ENCODE data around the gene IFRD2.
A peak's percentile ranks its signal among the peaks of the same experiment; 100 is the strongest.
"Not testable (repeated sequence)": the region's sequence is repeated elsewhere in the genome, so short reads cannot be mapped to it uniquely, and the experiment has no call there.

IFRD2 gene

DNA sequence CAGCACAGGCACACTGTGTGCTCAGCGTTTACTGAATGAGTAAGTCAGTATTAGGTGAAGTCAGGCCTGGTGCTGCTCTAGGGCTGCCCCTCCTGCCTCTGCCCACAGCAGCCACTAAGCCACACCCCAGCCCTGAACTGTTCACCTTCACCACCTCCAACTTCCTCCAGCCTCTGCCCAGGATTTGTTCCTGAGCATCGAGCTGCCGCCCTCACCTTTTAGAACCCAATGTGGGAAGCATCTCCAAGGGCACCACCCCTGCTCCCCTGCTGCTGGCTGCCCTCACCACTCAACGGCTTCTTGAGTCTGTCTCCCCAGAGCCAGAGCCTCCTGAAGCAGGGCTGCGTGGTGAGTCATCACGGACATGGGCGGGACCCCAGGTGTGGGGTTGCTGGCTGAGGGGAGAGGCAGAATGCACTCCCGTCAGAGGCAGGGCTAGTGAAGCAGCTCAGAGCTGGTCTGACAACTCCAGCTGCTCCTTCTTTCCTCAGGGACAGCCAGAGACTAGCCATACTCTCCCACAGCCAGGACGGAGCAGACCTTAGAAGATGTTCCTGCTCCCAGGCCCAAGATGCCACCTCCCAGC, 24.5 kb upstream of the IFRD2 start:
- Histone ChIP-seq H3K36me3 (ENCODE audit: insufficient read depth, low read length) (peaks cover 20% of the 10 kb centered on the region), H3K9me3 (ENCODE audit: low read length) (no peaks in the 10 kb centered on the region), H3K4me1 (ENCODE audit: insufficient read depth, low read length) (peaks cover 35% of the 10 kb centered on the region), H3K27me3 (ENCODE audit: control insufficient read depth in 1 of 2, insufficient read depth in 2 of 2, low read length in 2 of 2) (no peaks in the 10 kb centered on the region), H3K27ac (ENCODE audit: low read depth, low read length) (no peak overlapping the region), H3K4me3 (ENCODE audit: low read depth in 1 of 2, low read length in 2 of 2) (no peak overlapping the region), H3K9ac (ENCODE audit: low read length) (no peak overlapping the region)

DNA sequence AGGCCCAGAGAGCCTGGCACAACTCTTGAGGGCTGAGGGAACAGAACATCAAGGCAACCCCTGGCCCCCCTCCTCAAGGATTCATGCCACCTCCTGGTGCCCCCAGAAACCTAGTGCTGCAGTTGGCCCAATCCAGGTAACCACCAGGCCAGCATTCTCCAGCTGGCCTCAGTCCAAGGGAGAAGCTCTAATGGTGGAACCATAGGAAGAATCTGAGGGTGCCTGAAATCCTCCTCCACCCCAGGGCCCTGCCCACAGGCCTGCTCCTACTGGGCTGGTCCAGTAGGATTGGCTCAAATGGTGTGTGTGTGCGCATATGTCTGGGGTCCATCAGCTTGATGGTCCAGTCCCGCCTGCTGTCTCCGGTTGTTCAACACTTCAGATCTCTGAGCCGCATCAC, 22.6 kb upstream of the IFRD2 start:
- Histone ChIP-seq H3K27ac (ENCODE audit: low read depth, low read length) (no peak overlapping the region), H3K36me3 (ENCODE audit: insufficient read depth, low read length) (peaks cover 20% of the 10 kb centered on the region), H3K27me3 (ENCODE audit: control insufficient read depth in 1 of 2, insufficient read depth in 2 of 2, low read length in 2 of 2) (no peaks in the 10 kb centered on the region), H3K9ac (ENCODE audit: low read length) (no peak overlapping the region), H3K4me3 (ENCODE audit: low read depth in 1 of 2, low read length in 2 of 2) (no peak overlapping the region), H3K4me1 (ENCODE audit: insufficient read depth, low read length) (peaks cover 27% of the 10 kb centered on the region), H3K9me3 (ENCODE audit: low read length) (no peaks in the 10 kb centered on the region)

- no peak overlapping the region for H3K27ac ChIP-seq (ENCODE audit: low read depth, low read length)
- no peak overlapping the region for H3K4me3 ChIP-seq (ENCODE audit: low read depth in 1 of 2, low read length in 2 of 2)
- no peaks in the 10 kb centered on the region for H3K9me3 ChIP-seq (ENCODE audit: low read length)
- H3K9ac ChIP-seq (ENCODE audit: low read length) = no peak overlapping the region
- peaks cover 22% of the 10 kb centered on the region for H3K4me1 ChIP-seq (ENCODE audit: insufficient read depth, low read length)
- peaks cover 16% of the 10 kb centered on the region for H3K36me3 ChIP-seq (ENCODE audit: insufficient read depth, low read length)
- H3K27me3 ChIP-seq (ENCODE audit: control insufficient read depth in 1 of 2, insufficient read depth in 2 of 2, low read length in 2 of 2) = no peaks in the 10 kb centered on the region
Observed at GRCh38 chr3:50314342-50314741, 22.1 kb upstream of the IFRD2 start.

GRCh38 chr3:50312041-50312440, 19.8 kb upstream of the IFRD2 start:
- not testable (repeated sequence) for H3K9ac ChIP-seq (ENCODE audit: low read length); H3K4me3 ChIP-seq (ENCODE audit: low read depth in 1 of 2, low read length in 2 of 2); H3K27me3 ChIP-seq (ENCODE audit: control insufficient read depth in 1 of 2, insufficient read depth in 2 of 2, low read length in 2 of 2); H3K4me1 ChIP-seq (ENCODE audit: insufficient read depth, low read length); H3K27ac ChIP-seq (ENCODE audit: low read depth, low read length); H3K9me3 ChIP-seq (ENCODE audit: low read length); H3K36me3 ChIP-seq (ENCODE audit: insufficient read depth, low read length)

- H3K4me3 ChIP-seq (ENCODE audit: low read depth in 1 of 2, low read length in 2 of 2) = no peak overlapping the region
Observed at GRCh38 chr3:50304601-50305000, 12.4 kb upstream of the IFRD2 start.

DNA sequence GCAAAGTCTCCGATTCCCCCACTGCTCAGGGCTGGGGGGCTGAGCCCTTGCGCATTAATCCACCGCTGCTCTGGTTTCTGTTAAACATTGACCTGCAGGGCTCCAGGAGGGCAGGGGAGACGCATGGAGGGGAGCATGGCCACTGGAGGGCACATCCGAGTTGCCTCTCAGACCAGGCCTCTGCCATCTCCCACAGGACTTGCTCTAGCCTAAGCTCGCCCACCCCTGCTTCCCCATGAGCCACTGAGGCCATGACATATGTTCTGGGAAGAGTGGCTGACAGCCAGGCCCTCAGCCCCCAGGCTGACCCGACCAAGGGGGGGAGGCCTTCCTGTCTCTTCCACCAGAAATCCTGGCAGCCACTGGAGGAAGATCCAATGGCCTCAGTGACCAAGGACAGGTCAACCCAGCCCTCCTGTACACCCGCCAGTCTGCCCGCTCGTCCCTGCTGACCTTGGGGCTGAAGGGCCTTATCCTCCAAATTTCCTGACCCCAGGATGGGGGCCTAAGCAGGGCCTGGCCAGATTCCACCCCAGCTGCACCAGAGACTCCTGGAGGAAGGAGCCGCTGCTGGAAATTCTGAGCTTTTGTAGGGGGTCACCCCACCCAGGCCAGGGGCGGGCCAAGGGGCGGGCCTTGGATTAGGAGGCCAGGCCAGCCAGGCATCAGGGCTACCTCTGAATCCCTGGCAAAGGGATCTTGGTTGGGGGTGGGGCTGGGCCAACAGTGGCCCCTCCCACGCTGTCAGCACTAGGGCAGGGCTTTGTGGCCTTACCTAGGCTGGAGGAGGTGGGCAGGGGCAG, 11.0 kb upstream of the IFRD2 start, which contains the start of gene HYAL1:
Gene HYAL1 (minus strand): TSS at position 562 of the 803 bp plus-strand sequence. CDS start 618 bp downstream, outside the sequence.
- Histone ChIP-seq H3K27me3 (ENCODE audit: control insufficient read depth in 1 of 2, insufficient read depth in 2 of 2, low read length in 2 of 2) (no peaks in the 10 kb centered on the region), H3K36me3 (ENCODE audit: insufficient read depth, low read length) (no peaks in the 10 kb centered on the region), H3K9me3 (ENCODE audit: low read length) (no peaks in the 10 kb centered on the region), H3K4me3 (ENCODE audit: low read depth in 1 of 2, low read length in 2 of 2) (no peak within 1 kb of the TSS), H3K9ac (ENCODE audit: low read length) (no peak within 1 kb of the TSS), H3K27ac (ENCODE audit: low read depth, low read length) (peak within 1 kb of the TSS; percentile 24), H3K4me1 (ENCODE audit: insufficient read depth, low read length) (peaks cover 25% of the 10 kb centered on the region)

More at GRCh38 chr3:50304601-50305000, 12.4 kb upstream of the IFRD2 start:
- no peaks in the 10 kb centered on the region for H3K36me3 ChIP-seq (ENCODE audit: insufficient read depth, low read length)
- no peaks in the 10 kb centered on the region for H3K27me3 ChIP-seq (ENCODE audit: control insufficient read depth in 1 of 2, insufficient read depth in 2 of 2, low read length in 2 of 2)
- H3K27ac ChIP-seq (ENCODE audit: low read depth, low read length) = no peak overlapping the region
- no peak overlapping the region for H3K9ac ChIP-seq (ENCODE audit: low read length)
- peaks cover 19% of the 10 kb centered on the region for H3K4me1 ChIP-seq (ENCODE audit: insufficient read depth, low read length)
- no peaks in the 10 kb centered on the region for H3K9me3 ChIP-seq (ENCODE audit: low read length)

GRCh38 chr3:50302095-50303012, 10.1 kb upstream of the IFRD2 start:
- Histone ChIP-seq H3K36me3 (ENCODE audit: insufficient read depth, low read length) (no peaks in the 10 kb centered on the region), H3K9me3 (ENCODE audit: low read length) (no peaks in the 10 kb centered on the region), H3K27me3 (ENCODE audit: control insufficient read depth in 1 of 2, insufficient read depth in 2 of 2, low read length in 2 of 2) (no peaks in the 10 kb centered on the region), H3K27ac (ENCODE audit: low read depth, low read length) (no peak overlapping the region), H3K4me1 (ENCODE audit: insufficient read depth, low read length) (peaks cover 28% of the 10 kb centered on the region), H3K4me3 (ENCODE audit: low read depth in 1 of 2, low read length in 2 of 2) (no peak overlapping the region), H3K9ac (ENCODE audit: low read length) (no peak overlapping the region)

DNA sequence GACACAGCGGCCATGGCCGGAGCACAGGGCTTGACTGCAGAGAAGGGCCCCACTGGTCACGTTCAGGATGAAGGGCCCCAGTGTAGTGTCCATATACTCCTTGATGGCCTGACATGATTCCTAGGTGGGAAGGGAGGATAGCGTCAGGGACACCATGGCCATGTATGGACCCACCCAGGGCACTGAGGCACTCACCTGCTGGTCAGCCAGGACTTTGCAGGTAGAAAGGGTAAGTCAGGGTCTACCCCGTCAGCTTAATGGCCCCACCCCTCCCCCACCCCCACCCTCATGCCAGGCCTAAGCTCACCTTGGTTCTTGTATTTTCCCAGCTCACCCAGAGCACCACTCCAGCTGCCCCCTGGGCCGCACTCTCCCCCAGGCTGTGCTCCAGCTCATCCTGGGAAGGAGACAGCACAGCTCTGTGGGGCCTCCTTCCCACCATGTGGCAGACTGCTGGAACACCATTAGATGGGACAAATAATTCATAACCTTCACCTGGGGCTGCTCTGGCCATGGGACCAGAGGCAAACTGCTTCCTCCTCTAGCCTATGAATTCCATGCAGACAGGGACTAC, 8.5 kb upstream of the IFRD2 start:
- H3K9ac ChIP-seq (ENCODE audit: low read length) = no peak overlapping the region
- H3K4me3 ChIP-seq (ENCODE audit: low read depth in 1 of 2, low read length in 2 of 2) = peak overlapping the region; percentile 23 to 54
- H3K4me1 ChIP-seq (ENCODE audit: insufficient read depth, low read length) = peaks cover 28% of the 10 kb centered on the region

DNA sequence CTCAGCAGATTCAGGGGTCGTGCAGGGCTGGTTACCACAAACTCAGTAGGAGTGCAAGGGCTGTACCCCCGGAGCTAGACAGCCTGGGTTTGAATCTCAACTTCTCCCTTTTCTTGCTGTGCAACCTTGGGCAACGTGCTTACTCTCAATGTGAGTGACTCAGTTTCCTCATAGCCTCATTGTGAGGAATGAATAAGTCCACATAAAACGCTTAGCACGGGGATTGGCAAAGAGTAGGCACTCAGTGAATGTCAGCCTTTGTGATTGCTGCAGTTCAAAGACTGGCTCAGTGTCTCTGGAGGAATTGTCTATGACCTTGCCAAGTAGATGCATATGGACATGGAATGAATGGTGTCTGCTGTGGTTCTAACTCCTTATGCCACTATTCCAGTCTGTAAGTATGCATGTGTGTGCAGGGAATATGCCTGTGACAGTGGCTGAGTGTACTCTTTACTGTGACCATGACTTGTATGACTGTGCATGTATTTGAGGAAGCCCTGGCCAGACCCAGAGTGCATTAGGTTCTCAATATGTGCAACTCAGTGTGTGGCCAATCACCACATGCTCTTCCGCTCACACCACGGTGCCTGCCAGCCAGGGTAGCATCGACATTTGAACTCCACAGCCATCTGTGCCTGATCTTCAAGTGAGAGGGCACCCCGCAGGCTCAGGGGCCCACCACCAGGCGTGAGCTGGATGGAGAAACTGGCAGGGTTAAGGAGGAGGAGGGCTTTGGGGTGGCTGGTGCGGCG, 7.9 kb upstream of the IFRD2 start:
- Histone ChIP-seq H3K4me1 (ENCODE audit: insufficient read depth, low read length) (peaks cover 28% of the 10 kb centered on the region), H3K36me3 (ENCODE audit: insufficient read depth, low read length) (no peaks in the 10 kb centered on the region), H3K9me3 (ENCODE audit: low read length) (no peaks in the 10 kb centered on the region), H3K27ac (ENCODE audit: low read depth, low read length) (peak overlapping the region; percentile 89), H3K4me3 (ENCODE audit: low read depth in 1 of 2, low read length in 2 of 2) (peak overlapping the region; percentile 50 to 54), H3K27me3 (ENCODE audit: control insufficient read depth in 1 of 2, insufficient read depth in 2 of 2, low read length in 2 of 2) (no peaks in the 10 kb centered on the region), H3K9ac (ENCODE audit: low read length) (peak overlapping the region; percentile 32)

More for the DNA sequence above, 8.5 kb upstream of the IFRD2 start:
- H3K9me3 ChIP-seq (ENCODE audit: low read length) = no peaks in the 10 kb centered on the region
- peak overlapping the region; percentile 89 for H3K27ac ChIP-seq (ENCODE audit: low read depth, low read length)
- no peaks in the 10 kb centered on the region for H3K27me3 ChIP-seq (ENCODE audit: control insufficient read depth in 1 of 2, insufficient read depth in 2 of 2, low read length in 2 of 2)
- no peaks in the 10 kb centered on the region for H3K36me3 ChIP-seq (ENCODE audit: insufficient read depth, low read length)

DNA sequence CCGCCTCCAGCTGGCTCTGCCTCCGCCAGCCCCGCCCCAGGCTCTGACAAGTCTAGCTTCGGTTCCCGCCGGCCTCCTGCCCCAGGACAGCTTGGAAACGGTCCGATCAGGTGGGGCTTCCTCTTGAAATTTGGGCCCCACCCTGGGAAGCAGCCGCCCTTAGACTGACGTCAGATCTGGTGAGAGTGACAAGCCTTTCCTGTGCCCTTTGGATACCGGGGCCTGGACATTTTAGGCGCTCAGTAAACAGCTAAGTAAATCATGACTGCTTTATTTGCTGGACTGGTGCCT, 7.4 kb upstream of the IFRD2 start:
- H3K9me3 ChIP-seq (ENCODE audit: low read length) = no peaks in the 10 kb centered on the region
- H3K4me1 ChIP-seq (ENCODE audit: insufficient read depth, low read length) = peaks cover 28% of the 10 kb centered on the region
- H3K27me3 ChIP-seq (ENCODE audit: control insufficient read depth in 1 of 2, insufficient read depth in 2 of 2, low read length in 2 of 2) = no peaks in the 10 kb centered on the region
- H3K9ac ChIP-seq (ENCODE audit: low read length) = peak overlapping the region; percentile 32
- no peaks in the 10 kb centered on the region for H3K36me3 ChIP-seq (ENCODE audit: insufficient read depth, low read length)
- peak overlapping the region; percentile 50 to 54 for H3K4me3 ChIP-seq (ENCODE audit: low read depth in 1 of 2, low read length in 2 of 2)
- peak overlapping the region; percentile 89 for H3K27ac ChIP-seq (ENCODE audit: low read depth, low read length)

Measured in muscle layer of colon (tissue), 2 donors.